ENCODE measurements around the gene PHF24. TPM values are rescaled to one million over a fixed set of nuclear protein-coding genes. Genes with fewer than 3 reads are reported as not detected.
"Not testable (repeated sequence)": the region's sequence is repeated elsewhere in the genome, so short reads cannot be mapped to it uniquely, and the experiment has no call there.

Gene PHF24
- polyA plus RNA-seq, 1 donor (not counting 4 experiments of a cell fraction or from before 2014, with no cell fraction given) = 0.04 TPM

DNA sequence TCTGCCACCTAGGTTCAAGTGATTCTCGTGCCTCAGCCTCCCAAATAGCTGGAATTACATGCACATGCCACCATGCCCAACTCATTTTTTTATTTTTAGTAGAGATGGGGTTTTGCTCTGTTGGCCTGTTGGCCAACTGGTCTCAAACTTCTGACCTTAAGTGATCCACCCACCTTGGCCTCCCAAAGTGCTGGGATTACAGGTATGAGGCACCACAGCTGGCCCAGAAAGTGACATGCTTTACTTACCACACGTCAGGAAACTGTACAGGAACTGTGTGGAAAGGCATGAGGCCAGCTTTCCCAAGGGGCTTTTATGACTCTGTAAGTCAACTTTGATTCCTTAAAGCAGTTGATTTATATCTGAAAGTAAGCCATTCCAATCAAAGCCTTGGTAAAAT is 56.4 kb downstream of the PHF24 start:
- Histone ChIP-seq H3K27me3 (ENCODE audit: control insufficient read depth, extremely low read depth, insufficient read depth, low read length) (no peaks in the 10 kb centered on the region), H3K27ac (ENCODE audit: control insufficient read depth, insufficient read depth, low read length) (no peak overlapping the region), H3K9ac (ENCODE audit: control insufficient read depth, extremely low read depth, insufficient read depth, low read length) (no peak overlapping the region), H4K20me1 (ENCODE audit: control insufficient read depth, extremely low read depth, insufficient read depth, low read length) (no peaks in the 10 kb centered on the region), H3K79me2 (ENCODE audit: control insufficient read depth, insufficient read depth, low read length) (no peaks in the 10 kb centered on the region), H2AFZ (ENCODE audit: control insufficient read depth, low read length) (no peak overlapping the region), H3K4me2 (ENCODE audit: control insufficient read depth, extremely low read depth, insufficient read depth, low read depth, low read length) (no peak overlapping the region), H3K4me1 (ENCODE audit: control insufficient read depth, extremely low read depth, insufficient read depth, low read length) (no peaks in the 10 kb centered on the region), H3K4me3 (ENCODE audit: control insufficient read depth in 2 of 3, extremely low read depth in 1 of 3, insufficient read depth in 2 of 3, low read depth in 1 of 3, low read length in 3 of 3) (no peak overlapping the region), H3K9me3 (ENCODE audit: control insufficient read depth, low read depth, low read length) (peaks cover 1% of the 10 kb centered on the region), H3K9me1 (ENCODE audit: control insufficient read depth, extremely low read depth, insufficient read depth, low read length) (no peaks in the 10 kb centered on the region), H3K36me3 (ENCODE audit: control insufficient read depth in 2 of 2, extremely low read depth in 1 of 2, insufficient read depth in 2 of 2, low read length in 2 of 2) (peaks cover 0 to 4% of the 10 kb centered on the region in 2 experiments)
- dilution Hi-C loops (cut with MboI; ENCODE audit: extremely low pct_ligation_motif_present, low sequenced_read_pairs) = no loop called here
- TF ChIP-seq EZH2 (IDR thresholded peaks at IDR 0.05; ENCODE audit: low read length) = no peak
- TF ChIP-seq, protein P1, sequence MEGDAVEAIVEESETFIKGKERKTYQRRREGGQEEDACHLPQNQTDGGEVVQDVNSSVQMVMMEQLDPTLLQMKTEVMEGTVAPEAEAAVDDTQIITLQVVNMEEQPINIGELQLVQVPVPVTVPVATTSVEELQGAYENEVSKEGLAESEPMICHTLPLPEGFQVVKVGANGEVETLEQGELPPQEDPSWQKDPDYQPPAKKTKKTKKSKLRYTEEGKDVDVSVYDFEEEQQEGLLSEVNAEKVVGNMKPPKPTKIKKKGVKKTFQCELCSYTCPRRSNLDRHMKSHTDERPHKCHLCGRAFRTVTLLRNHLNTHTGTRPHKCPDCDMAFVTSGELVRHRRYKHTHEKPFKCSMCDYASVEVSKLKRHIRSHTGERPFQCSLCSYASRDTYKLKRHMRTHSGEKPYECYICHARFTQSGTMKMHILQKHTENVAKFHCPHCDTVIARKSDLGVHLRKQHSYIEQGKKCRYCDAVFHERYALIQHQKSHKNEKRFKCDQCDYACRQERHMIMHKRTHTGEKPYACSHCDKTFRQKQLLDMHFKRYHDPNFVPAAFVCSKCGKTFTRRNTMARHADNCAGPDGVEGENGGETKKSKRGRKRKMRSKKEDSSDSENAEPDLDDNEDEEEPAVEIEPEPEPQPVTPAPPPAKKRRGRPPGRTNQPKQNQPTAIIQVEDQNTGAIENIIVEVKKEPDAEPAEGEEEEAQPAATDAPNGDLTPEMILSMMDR (optimal IDR thresholded peaks at IDR 0.05 in 1 of 3, IDR thresholded peaks at IDR 0.05 in 1 of 3, conservative IDR thresholded peaks at IDR 0.05 in 1 of 3; ENCODE audit: extremely low read depth in 1 of 3, insufficient read depth in 2 of 3, low read length in 3 of 3) = no peak
- DNase-seq (ENCODE audit: low read depth, low spot score) = no peak
- FAIRE-seq = no peak

DNA sequence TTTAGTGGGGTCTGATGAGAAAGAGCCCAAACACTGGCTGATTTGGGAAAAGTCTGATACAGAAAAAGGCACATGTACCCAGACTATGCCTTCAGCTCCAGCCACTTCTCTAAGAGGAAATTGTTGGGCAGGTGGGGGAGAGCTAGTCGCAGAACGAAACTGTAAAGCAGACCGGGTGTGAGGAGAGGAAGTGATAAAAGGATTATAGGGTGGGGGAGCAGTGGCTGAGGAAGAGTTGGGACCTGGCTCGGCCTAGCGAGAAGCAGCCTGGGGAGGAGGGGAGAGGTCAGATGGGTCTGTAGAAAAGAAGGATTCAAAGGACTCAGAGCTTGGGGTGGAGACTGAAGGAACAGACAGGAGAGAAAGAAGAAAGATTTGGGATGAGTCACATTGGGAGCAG is 65.4 kb downstream of the PHF24 start:
- H3K9me1 ChIP-seq (ENCODE audit: control insufficient read depth, extremely low read depth, insufficient read depth, low read length); H2AFZ ChIP-seq (ENCODE audit: control insufficient read depth, low read length); H3K27ac ChIP-seq (ENCODE audit: control insufficient read depth, insufficient read depth, low read length); dilution Hi-C loops (cut with MboI; ENCODE audit: extremely low pct_ligation_motif_present, low sequenced_read_pairs); H4K20me1 ChIP-seq (ENCODE audit: control insufficient read depth, extremely low read depth, insufficient read depth, low read length); H3K9me3 ChIP-seq (ENCODE audit: control insufficient read depth, low read depth, low read length); DNase-seq (ENCODE audit: low read depth, low spot score); H3K79me2 ChIP-seq (ENCODE audit: control insufficient read depth, insufficient read depth, low read length); H3K9ac ChIP-seq (ENCODE audit: control insufficient read depth, extremely low read depth, insufficient read depth, low read length); FAIRE-seq; H3K4me3 ChIP-seq (ENCODE audit: control insufficient read depth in 2 of 3, extremely low read depth in 1 of 3, insufficient read depth in 2 of 3, low read depth in 1 of 3, low read length in 3 of 3); H3K27me3 ChIP-seq (ENCODE audit: control insufficient read depth, extremely low read depth, insufficient read depth, low read length); H3K36me3 ChIP-seq (ENCODE audit: control insufficient read depth in 2 of 2, extremely low read depth in 1 of 2, insufficient read depth in 2 of 2, low read length in 2 of 2); H3K4me2 ChIP-seq (ENCODE audit: control insufficient read depth, extremely low read depth, insufficient read depth, low read depth, low read length): not testable (repeated sequence)
- peaks cover 23% of the 10 kb centered on the region for H3K4me1 ChIP-seq (ENCODE audit: control insufficient read depth, extremely low read depth, insufficient read depth, low read length)

DNA sequence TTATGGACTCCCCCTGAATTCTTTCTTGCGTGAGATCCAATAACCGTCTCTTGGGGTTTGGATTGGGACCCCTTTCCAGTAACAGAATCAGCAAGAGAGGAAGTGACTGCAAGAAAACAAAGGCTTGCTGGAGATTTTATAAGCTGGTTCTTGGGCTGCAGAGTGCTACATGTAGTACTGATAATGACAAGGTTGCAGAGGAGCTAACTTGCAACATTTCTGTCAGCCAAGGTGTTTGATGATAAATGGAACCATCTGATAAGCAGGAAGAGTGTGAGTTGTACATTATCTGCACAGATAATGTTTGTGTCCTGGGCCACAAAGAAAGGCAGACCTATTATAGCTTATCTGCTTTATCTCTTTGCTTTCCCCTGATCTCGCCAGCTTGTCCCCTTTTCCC is 68.6 kb downstream of the PHF24 start:
- peak overlapping the region; percentile 49 for H3K4me2 ChIP-seq (ENCODE audit: control insufficient read depth, extremely low read depth, insufficient read depth, low read depth, low read length)

More for the DNA sequence above, 68.6 kb downstream of the PHF24 start:
- DNase-seq (ENCODE audit: low read depth, low spot score) (no peak), FAIRE-seq (no peak)
- peaks cover 7% of the 10 kb centered on the region for H3K9me3 ChIP-seq (ENCODE audit: control insufficient read depth, low read depth, low read length)
- H3K4me1 ChIP-seq (ENCODE audit: control insufficient read depth, extremely low read depth, insufficient read depth, low read length) = peaks cover 28% of the 10 kb centered on the region
- no peak overlapping the region for H3K9ac ChIP-seq (ENCODE audit: control insufficient read depth, extremely low read depth, insufficient read depth, low read length)
- H3K4me3 ChIP-seq (ENCODE audit: control insufficient read depth in 2 of 3, extremely low read depth in 1 of 3, insufficient read depth in 2 of 3, low read depth in 1 of 3, low read length in 3 of 3) = no peak overlapping the region
- no peaks in the 10 kb centered on the region for H4K20me1 ChIP-seq (ENCODE audit: control insufficient read depth, extremely low read depth, insufficient read depth, low read length)
- H3K9me1 ChIP-seq (ENCODE audit: control insufficient read depth, extremely low read depth, insufficient read depth, low read length) = no peaks in the 10 kb centered on the region
- H3K36me3 ChIP-seq (ENCODE audit: control insufficient read depth in 2 of 2, extremely low read depth in 1 of 2, insufficient read depth in 2 of 2, low read length in 2 of 2) = peaks cover 0 to 1% of the 10 kb centered on the region in 2 experiments
- H3K79me2 ChIP-seq (ENCODE audit: control insufficient read depth, insufficient read depth, low read length) = no peaks in the 10 kb centered on the region
- H3K27me3 ChIP-seq (ENCODE audit: control insufficient read depth, extremely low read depth, insufficient read depth, low read length) = no peaks in the 10 kb centered on the region
- dilution Hi-C loops (cut with MboI; ENCODE audit: extremely low pct_ligation_motif_present, low sequenced_read_pairs) = no loop called here
- H3K27ac ChIP-seq (ENCODE audit: control insufficient read depth, insufficient read depth, low read length) = peak overlapping the region; percentile 47
- no peak for TF ChIP-seq EZH2 (IDR thresholded peaks at IDR 0.05; ENCODE audit: low read length)
- TF ChIP-seq, protein P1 (optimal IDR thresholded peaks at IDR 0.05 in 1 of 3, IDR thresholded peaks at IDR 0.05 in 1 of 3, conservative IDR thresholded peaks at IDR 0.05 in 1 of 3; ENCODE audit: extremely low read depth in 1 of 3, insufficient read depth in 2 of 3, low read length in 3 of 3) = no peak
- no peak overlapping the region for H2AFZ ChIP-seq (ENCODE audit: control insufficient read depth, low read length)

Measured in keratinocyte (primary cell).